ENCODE results near the gene CLDN4. TPM values are rescaled to one million over a fixed set of nuclear protein-coding genes. Genes with fewer than 3 reads are reported as not detected.

CLDN4 gene
- total RNA-seq, 1 experiment from 2014 or later = 0.11 TPM

DNA sequence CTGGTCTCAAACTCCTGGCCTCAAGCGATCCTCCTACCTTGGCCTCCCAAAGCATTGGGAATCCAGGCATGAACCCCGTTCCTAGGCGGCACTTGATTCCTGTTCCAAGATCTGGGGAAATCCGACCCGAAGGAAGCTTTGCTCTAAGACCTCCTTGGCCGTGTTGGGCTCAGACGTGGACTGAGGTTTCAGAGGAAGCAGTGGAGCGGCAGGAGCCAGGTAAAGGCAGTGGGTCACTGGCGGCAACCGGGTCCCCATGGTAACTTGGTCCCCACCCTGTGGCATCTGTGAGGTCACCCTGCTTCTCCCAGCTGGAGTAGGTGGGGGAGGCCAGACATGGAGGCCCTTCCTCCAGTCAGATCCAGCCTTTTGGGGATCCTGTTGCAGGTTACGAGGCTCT is 30.1 kb downstream of the CLDN4 start, which contains the start of gene TMEM270:
TSS of gene TMEM270 (plus strand) at position 301 of the 400 bp plus-strand sequence. CDS start at position 337, 36 bp downstream.
- CTCF ChIA-PET = no interaction called here
- no peaks in the 10 kb centered on the region for H3K36me3 ChIP-seq (ENCODE audit: insufficient read depth, low read length, poor library complexity, severe bottlenecking)
- POLR2A ChIA-PET (ENCODE audit: low non-redundant PET) = no interaction called here
- H3K27ac ChIP-seq (ENCODE audit: low read depth, low read length, poor library complexity, severe bottlenecking) = no peak within 1 kb of the TSS
- intact Hi-C loops (cut with micrococcal nuclease; ENCODE audit: unreplicated experiment) = loop anchor here (10.0 kb wide), 2 partner anchors 344 to 544 kb away; no protein-coding TSS in a partner anchor
- H3K9me3 ChIP-seq (ENCODE audit: low read depth, low read length, poor library complexity, severe bottlenecking) = no peaks in the 10 kb centered on the region
- no peaks in the 10 kb centered on the region for H3K27me3 ChIP-seq (replicated peaks; ENCODE audit: insufficient read depth, low read depth, low read length, poor library complexity)
- no peak within 1 kb of the TSS for H3K4me3 ChIP-seq (ENCODE audit: low read depth, low read length, poor library complexity, severe bottlenecking)
- no peak for DNase-seq (ENCODE audit: low spot score)
- BruUV-seq (replicated peaks) = no TSS peak
- H3K4me1 ChIP-seq (ENCODE audit: insufficient read depth, low read length, poor library complexity, severe bottlenecking) = no peaks in the 10 kb centered on the region
- TF ChIP-seq EZH2 (IDR thresholded peaks at IDR 0.05; ENCODE audit: borderline replicate concordance, low read depth, low read length, poor library complexity, severe bottlenecking) = no peak
- TF ChIP-seq, protein P1, sequence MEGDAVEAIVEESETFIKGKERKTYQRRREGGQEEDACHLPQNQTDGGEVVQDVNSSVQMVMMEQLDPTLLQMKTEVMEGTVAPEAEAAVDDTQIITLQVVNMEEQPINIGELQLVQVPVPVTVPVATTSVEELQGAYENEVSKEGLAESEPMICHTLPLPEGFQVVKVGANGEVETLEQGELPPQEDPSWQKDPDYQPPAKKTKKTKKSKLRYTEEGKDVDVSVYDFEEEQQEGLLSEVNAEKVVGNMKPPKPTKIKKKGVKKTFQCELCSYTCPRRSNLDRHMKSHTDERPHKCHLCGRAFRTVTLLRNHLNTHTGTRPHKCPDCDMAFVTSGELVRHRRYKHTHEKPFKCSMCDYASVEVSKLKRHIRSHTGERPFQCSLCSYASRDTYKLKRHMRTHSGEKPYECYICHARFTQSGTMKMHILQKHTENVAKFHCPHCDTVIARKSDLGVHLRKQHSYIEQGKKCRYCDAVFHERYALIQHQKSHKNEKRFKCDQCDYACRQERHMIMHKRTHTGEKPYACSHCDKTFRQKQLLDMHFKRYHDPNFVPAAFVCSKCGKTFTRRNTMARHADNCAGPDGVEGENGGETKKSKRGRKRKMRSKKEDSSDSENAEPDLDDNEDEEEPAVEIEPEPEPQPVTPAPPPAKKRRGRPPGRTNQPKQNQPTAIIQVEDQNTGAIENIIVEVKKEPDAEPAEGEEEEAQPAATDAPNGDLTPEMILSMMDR (conservative IDR thresholded peaks at IDR 0.05; ENCODE audit: low read depth, low read length) = no peak

DNA sequence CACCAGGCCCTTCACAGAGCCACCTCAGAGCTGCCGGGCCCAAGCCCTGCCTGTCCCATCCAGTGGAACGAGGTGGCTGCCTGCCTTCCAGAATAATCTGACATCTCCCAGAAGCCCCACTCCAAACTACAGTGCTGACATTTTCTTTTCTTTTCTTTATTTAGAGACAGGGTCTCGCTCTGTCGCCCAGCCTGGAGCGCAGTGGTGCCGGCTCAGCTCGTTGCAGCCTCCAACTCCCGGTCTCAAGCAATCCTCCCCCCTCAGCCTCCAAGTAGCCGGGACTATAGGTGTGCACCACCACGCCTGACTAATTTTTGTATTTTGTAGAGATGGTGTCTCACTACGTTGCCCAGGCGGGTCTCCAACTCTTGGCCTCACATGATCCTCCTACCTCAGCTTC is 30.5 kb downstream of the CLDN4 start:
- Histone ChIP-seq H3K9me3 (ENCODE audit: low read depth, low read length, poor library complexity, severe bottlenecking) (no peaks in the 10 kb centered on the region), H3K27me3 (replicated peaks; ENCODE audit: insufficient read depth, low read depth, low read length, poor library complexity) (no peaks in the 10 kb centered on the region), H3K4me1 (ENCODE audit: insufficient read depth, low read length, poor library complexity, severe bottlenecking) (no peaks in the 10 kb centered on the region), H3K4me3 (ENCODE audit: low read depth, low read length, poor library complexity, severe bottlenecking) (no peak overlapping the region), H3K36me3 (ENCODE audit: insufficient read depth, low read length, poor library complexity, severe bottlenecking) (no peaks in the 10 kb centered on the region), H3K27ac (ENCODE audit: low read depth, low read length, poor library complexity, severe bottlenecking) (no peak overlapping the region)
- DNase-seq (ENCODE audit: low spot score) = no peak
- CTCF ChIA-PET = no interaction called here
- no TSS peak for BruUV-seq (replicated peaks)
- intact Hi-C loops (cut with micrococcal nuclease; ENCODE audit: unreplicated experiment) = loop anchor here (10.0 kb wide), 2 partner anchors 343 to 543 kb away; no protein-coding TSS in a partner anchor
- POLR2A ChIA-PET (ENCODE audit: low non-redundant PET) = no interaction called here
- no peak for TF ChIP-seq EZH2 (IDR thresholded peaks at IDR 0.05; ENCODE audit: borderline replicate concordance, low read depth, low read length, poor library complexity, severe bottlenecking)
- TF ChIP-seq, protein P1 (conservative IDR thresholded peaks at IDR 0.05; ENCODE audit: low read depth, low read length) = no peak

DNA sequence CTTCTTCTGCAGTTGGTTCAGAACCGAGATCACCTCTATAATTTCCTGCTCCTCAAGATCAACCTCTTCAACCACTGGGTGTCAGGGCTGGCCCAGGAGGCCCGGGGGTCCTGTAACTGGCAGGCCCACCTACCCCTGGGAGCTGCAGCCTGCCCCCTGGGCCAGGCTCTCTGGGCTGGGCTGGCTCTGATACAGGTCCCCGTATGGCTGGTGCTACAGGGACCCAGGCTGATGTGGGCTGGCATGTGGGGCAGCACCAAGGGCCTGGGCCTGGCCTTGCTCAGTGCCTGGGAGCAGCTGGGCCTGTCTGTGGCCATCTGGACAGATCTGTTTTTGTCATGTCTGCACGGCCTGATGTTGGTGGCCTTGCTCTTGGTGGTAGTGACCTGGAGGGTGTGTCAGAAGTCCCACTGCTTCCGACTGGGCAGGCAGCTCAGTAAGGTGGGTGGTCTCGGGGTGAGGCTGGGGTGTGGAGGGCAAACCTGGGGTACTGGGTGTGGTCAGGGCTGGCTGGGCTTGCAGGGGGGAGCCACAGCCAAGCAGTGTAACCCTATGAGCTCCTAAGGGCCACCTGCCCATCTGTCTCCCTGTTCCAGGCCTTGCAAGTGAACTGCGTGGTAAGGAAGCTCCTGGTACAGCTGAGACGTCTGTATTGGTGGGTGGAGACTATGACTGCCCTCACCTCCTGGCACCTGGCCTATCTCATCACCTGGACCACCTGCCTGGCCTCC is 34.4 kb downstream of the CLDN4 start:
- POLR2A ChIA-PET (ENCODE audit: low non-redundant PET) = no interaction called here
- no peak overlapping the region for H3K27ac ChIP-seq (ENCODE audit: low read depth, low read length, poor library complexity, severe bottlenecking)

More for the DNA sequence above, 34.4 kb downstream of the CLDN4 start:
- Histone ChIP-seq H3K36me3 (ENCODE audit: insufficient read depth, low read length, poor library complexity, severe bottlenecking) (no peaks in the 10 kb centered on the region), H3K4me3 (ENCODE audit: low read depth, low read length, poor library complexity, severe bottlenecking) (no peak overlapping the region), H3K9me3 (ENCODE audit: low read depth, low read length, poor library complexity, severe bottlenecking) (no peaks in the 10 kb centered on the region), H3K4me1 (ENCODE audit: insufficient read depth, low read length, poor library complexity, severe bottlenecking) (no peaks in the 10 kb centered on the region), H3K27me3 (replicated peaks; ENCODE audit: insufficient read depth, low read depth, low read length, poor library complexity) (no peaks in the 10 kb centered on the region)
- no TSS peak for BruUV-seq (replicated peaks)
- CTCF ChIA-PET = no interaction called here
- TF ChIP-seq EZH2 (IDR thresholded peaks at IDR 0.05; ENCODE audit: borderline replicate concordance, low read depth, low read length, poor library complexity, severe bottlenecking) = no peak
- TF ChIP-seq, protein P1 (conservative IDR thresholded peaks at IDR 0.05; ENCODE audit: low read depth, low read length) = no peak
- DNase-seq (ENCODE audit: low spot score) = no peak
- intact Hi-C loops (cut with micrococcal nuclease; ENCODE audit: unreplicated experiment) = loop anchor here (10.0 kb wide), 2 partner anchors 340 to 540 kb away; no protein-coding TSS in a partner anchor

Data from A673 (cell line).